H1 (cell line): ENCODE measurements around the gene SPTBN1. TPM values are rescaled to one million over a fixed set of nuclear protein-coding genes. Genes with fewer than 3 reads are reported as not detected.

Experiments
- BRCA1 ChIP-seq: IDR thresholded peaks from 2 replicates; pipeline ENCODE4 v1.6.1; 2012; ENCODE audit warnings: low read depth, low read length, improper control_type of control experiment
- CTBP2 ChIP-seq: IDR thresholded peaks from 2 replicates; pipeline ENCODE4 v1.7.0; 2011; ENCODE audit warnings: borderline replicate concordance, mild to moderate bottlenecking, moderate library complexity, mixed read lengths, low read length; ENCODE audit not compliant: insufficient read depth, insufficient read length
- PHF8 ChIP-seq: fragments of 200-600 bp; sonication (generic); conservative IDR thresholded peaks from 2 replicates; pipeline ENCODE4 v1.7.1; 2012; ENCODE audit warnings: low read depth, mild to moderate bottlenecking, inconsistent platforms, low read length, moderate library complexity
- POLR2AphosphoS5 ChIP-seq: IDR thresholded peaks from 2 replicates; pipeline ENCODE4 v1.6.1; 2011; ENCODE audit warnings: low read depth, low read length
- POU5F1 ChIP-seq: IDR thresholded peaks from 2 replicates; pipeline ENCODE4 v1.6.1; 2011; ENCODE audit warnings: low read depth, mild to moderate bottlenecking, low read length, moderate library complexity
- SP4 ChIP-seq: IDR thresholded peaks from 2 replicates; pipeline ENCODE4 v1.6.1; 2012; ENCODE audit warnings: low read length, inconsistent platforms
- TCF12 ChIP-seq: IDR thresholded peaks from 2 replicates; pipeline ENCODE4 v1.6.1; 2011; ENCODE audit warnings: low read depth, mild to moderate bottlenecking, low read length
- polyA plus RNA-seq, 7 experiments: library from polyadenylated mRNA; depleted of rRNA in 3 of 7; stranded (reverse) in 5 of 7; unstranded in 2 of 7; fragments of >200 nt in 5 of 7; fragments of 200-250 nt in 2 of 7; gene quantifications; 1 replicate in 5 of 7; 2 replicates in 1 of 7; 4 replicates in 1 of 7; pipeline versions ENCODE4 v1.2.1 to v1.2.3, GENCODE V29; 2011 to 2013; ENCODE audit warnings: missing spikeins in 2 of 7, mixed read lengths in 2 of 7
- total RNA-seq: library from RNA; stranded (reverse); fragmentation: NEBNext Ultra II Directional; extraction: Animal tissue kit (Norgen Biotek cat#: 25700); gene quantifications from 2 replicates; pipeline ENCODE4 v1.2.1, GENCODE V29; 2021
- TF ChIP-seq, protein P1 (sequence below): fragments of 300-600 bp; sonication (generic); IDR thresholded peaks from 2 replicates; pipeline ENCODE4 v1.7.1; 2012; ENCODE audit warnings: low read length, moderate library complexity, mild to moderate bottlenecking, inconsistent platforms; ENCODE audit not compliant: insufficient replicate concordance

The SPTBN1 gene
- total and polyA plus RNA-seq, 2 of the 8 experiments (the other 6 are each of a cell fraction or from before 2014, with no cell fraction given): 31.8 to 180 TPM

DNA sequence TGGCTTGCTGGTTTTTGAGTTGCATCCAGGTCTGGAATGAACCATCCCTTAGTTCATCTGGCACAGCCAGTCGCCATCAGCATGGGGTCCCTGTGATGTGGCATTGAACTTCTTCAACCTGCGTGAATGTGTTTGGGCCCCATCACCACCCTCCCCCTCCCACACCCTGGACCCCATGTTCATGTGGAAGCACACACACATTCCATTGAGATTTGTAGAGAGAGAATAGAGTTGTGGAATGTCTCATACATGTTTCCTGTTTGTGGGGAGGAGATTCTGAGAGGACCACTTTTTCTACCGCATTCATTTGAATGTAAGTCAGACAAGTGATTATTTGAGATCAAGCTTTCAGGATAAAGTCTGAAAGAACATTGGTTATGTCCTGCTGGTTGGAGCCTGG lies 149.7 kb downstream of the SPTBN1 start (continued):
- TF ChIP-seq, protein P1, sequence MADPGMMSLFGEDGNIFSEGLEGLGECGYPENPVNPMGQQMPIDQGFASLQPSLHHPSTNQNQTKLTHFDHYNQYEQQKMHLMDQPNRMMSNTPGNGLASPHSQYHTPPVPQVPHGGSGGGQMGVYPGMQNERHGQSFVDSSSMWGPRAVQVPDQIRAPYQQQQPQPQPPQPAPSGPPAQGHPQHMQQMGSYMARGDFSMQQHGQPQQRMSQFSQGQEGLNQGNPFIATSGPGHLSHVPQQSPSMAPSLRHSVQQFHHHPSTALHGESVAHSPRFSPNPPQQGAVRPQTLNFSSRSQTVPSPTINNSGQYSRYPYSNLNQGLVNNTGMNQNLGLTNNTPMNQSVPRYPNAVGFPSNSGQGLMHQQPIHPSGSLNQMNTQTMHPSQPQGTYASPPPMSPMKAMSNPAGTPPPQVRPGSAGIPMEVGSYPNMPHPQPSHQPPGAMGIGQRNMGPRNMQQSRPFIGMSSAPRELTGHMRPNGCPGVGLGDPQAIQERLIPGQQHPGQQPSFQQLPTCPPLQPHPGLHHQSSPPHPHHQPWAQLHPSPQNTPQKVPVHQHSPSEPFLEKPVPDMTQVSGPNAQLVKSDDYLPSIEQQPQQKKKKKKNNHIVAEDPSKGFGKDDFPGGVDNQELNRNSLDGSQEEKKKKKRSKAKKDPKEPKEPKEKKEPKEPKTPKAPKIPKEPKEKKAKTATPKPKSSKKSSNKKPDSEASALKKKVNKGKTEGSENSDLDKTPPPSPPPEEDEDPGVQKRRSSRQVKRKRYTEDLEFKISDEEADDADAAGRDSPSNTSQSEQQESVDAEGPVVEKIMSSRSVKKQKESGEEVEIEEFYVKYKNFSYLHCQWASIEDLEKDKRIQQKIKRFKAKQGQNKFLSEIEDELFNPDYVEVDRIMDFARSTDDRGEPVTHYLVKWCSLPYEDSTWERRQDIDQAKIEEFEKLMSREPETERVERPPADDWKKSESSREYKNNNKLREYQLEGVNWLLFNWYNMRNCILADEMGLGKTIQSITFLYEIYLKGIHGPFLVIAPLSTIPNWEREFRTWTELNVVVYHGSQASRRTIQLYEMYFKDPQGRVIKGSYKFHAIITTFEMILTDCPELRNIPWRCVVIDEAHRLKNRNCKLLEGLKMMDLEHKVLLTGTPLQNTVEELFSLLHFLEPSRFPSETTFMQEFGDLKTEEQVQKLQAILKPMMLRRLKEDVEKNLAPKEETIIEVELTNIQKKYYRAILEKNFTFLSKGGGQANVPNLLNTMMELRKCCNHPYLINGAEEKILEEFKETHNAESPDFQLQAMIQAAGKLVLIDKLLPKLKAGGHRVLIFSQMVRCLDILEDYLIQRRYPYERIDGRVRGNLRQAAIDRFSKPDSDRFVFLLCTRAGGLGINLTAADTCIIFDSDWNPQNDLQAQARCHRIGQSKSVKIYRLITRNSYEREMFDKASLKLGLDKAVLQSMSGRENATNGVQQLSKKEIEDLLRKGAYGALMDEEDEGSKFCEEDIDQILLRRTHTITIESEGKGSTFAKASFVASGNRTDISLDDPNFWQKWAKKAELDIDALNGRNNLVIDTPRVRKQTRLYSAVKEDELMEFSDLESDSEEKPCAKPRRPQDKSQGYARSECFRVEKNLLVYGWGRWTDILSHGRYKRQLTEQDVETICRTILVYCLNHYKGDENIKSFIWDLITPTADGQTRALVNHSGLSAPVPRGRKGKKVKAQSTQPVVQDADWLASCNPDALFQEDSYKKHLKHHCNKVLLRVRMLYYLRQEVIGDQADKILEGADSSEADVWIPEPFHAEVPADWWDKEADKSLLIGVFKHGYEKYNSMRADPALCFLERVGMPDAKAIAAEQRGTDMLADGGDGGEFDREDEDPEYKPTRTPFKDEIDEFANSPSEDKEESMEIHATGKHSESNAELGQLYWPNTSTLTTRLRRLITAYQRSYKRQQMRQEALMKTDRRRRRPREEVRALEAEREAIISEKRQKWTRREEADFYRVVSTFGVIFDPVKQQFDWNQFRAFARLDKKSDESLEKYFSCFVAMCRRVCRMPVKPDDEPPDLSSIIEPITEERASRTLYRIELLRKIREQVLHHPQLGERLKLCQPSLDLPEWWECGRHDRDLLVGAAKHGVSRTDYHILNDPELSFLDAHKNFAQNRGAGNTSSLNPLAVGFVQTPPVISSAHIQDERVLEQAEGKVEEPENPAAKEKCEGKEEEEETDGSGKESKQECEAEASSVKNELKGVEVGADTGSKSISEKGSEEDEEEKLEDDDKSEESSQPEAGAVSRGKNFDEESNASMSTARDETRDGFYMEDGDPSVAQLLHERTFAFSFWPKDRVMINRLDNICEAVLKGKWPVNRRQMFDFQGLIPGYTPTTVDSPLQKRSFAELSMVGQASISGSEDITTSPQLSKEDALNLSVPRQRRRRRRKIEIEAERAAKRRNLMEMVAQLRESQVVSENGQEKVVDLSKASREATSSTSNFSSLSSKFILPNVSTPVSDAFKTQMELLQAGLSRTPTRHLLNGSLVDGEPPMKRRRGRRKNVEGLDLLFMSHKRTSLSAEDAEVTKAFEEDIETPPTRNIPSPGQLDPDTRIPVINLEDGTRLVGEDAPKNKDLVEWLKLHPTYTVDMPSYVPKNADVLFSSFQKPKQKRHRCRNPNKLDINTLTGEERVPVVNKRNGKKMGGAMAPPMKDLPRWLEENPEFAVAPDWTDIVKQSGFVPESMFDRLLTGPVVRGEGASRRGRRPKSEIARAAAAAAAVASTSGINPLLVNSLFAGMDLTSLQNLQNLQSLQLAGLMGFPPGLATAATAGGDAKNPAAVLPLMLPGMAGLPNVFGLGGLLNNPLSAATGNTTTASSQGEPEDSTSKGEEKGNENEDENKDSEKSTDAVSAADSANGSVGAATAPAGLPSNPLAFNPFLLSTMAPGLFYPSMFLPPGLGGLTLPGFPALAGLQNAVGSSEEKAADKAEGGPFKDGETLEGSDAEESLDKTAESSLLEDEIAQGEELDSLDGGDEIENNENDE: no peak
- TF ChIP-seq BRCA1 (no peak), POU5F1 (no peak), CTBP2 (no peak), PHF8 (no peak), POLR2AphosphoS5 (no peak), TCF12 (no peak), SP4 (no peak)
